Stimulated activated naive CD8-positive, alpha-beta T cell treated with anti-CD3 and anti-CD28 coated beads, Interleukin-15, Interleukin-2, amounts not matched to agents 100 ng/mL and 50 ng/mL, for 24 hours (primary cell): ENCODE measurements around the gene E2F4.
A peak's percentile ranks its signal among the peaks of the same experiment; 100 is the strongest.

ENCODE experiments used
- H3K27ac Mint-ChIP-seq: one replicate; pipeline ENCODE4 v1.8.0; 2021; ENCODE audit warnings: mild to moderate bottlenecking, mixed read lengths
- H3K27me3 Mint-ChIP-seq: one replicate; pipeline ENCODE4 v1.8.0; 2021; ENCODE audit warnings: mixed read lengths
- H3K36me3 Mint-ChIP-seq: one replicate; pipeline ENCODE4 v1.8.0; 2021; ENCODE audit warnings: low read depth, mixed read lengths
- H3K4me1 Mint-ChIP-seq: one replicate; pipeline ENCODE4 v1.8.0; 2021; ENCODE audit warnings: low read depth, mixed read lengths
- H3K4me3 Mint-ChIP-seq: one replicate; pipeline ENCODE4 v1.8.0; 2021; ENCODE audit warnings: mild to moderate bottlenecking, mixed read lengths
- H3K9me3 Mint-ChIP-seq: one replicate; pipeline ENCODE4 v1.8.0; 2021; ENCODE audit warnings: mixed read lengths

The E2F4 gene, protein sequence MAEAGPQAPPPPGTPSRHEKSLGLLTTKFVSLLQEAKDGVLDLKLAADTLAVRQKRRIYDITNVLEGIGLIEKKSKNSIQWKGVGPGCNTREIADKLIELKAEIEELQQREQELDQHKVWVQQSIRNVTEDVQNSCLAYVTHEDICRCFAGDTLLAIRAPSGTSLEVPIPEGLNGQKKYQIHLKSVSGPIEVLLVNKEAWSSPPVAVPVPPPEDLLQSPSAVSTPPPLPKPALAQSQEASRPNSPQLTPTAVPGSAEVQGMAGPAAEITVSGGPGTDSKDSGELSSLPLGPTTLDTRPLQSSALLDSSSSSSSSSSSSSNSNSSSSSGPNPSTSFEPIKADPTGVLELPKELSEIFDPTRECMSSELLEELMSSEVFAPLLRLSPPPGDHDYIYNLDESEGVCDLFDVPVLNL

DNA sequence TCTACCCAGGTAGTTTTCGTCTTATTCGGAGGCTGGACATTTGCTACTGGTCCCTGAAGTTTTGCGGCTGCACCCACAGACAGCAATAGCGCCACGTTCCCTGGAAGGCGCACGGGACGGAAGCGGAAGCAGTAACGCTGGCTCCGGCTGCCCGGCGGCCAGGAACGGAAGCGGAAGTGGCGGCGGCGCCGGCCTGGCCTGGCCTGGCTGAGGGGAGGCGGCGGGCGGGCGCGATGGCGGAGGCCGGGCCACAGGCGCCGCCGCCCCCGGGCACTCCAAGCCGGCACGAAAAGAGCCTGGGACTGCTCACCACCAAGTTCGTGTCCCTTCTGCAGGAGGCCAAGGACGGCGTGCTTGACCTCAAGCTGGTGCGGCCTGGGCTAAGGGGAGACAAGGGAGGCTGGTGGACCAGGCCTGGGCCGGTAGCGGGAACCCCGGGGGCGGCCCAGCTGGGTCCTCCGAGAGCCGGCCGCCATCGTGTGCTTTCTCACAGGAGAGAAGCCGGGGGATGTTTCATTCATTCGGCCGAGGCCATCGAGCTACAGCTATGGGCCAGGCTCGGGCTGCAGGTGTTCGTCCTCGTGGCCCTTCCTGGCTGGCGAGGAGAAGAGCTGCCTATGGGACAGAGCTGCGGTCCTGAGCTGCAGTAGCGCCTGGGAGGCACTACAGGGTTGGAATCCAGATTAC is at the start of gene E2F4:
Gene E2F4, plus strand, starts transcription at position 161 of the 687 bp plus-strand sequence. Its CDS starts 73 bp downstream, at position 234.
- Mint-ChIP-seq H3K27ac (peak within 1 kb of the TSS; percentile 90), H3K9me3 (no peaks in the 10 kb centered on the region), H3K36me3 (peaks cover 41% of the 10 kb centered on the region), H3K27me3 (no peaks in the 10 kb centered on the region), H3K4me1 (peaks cover 41% of the 10 kb centered on the region), H3K4me3 (peak within 1 kb of the TSS; percentile 93)

DNA sequence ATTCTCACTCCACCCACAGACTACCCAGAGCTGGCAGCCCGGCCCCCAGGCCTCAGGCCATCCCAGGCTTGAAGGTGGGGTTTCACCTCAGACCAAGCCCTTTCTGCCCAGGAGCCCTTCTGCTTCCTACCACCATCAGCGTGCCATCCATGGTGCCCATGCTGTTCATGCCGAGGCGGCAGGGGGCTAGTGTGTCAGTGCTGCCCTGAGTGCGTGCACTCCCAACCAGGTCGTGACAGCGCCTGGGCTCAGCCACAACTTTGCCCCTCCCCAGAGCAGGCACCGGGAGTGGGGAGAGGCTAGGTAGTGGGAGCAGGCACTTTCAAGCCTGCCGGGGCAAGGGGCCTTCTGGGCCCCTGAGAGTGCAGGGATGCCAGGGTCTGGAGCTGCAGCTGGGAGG is 49.6 kb upstream of the E2F4 start:
- Mint-ChIP-seq H3K27ac (no peak overlapping the region), H3K27me3 (no peaks in the 10 kb centered on the region), H3K36me3 (peaks cover 69% of the 10 kb centered on the region), H3K9me3 (no peaks in the 10 kb centered on the region), H3K4me3 (no peak overlapping the region), H3K4me1 (no peaks in the 10 kb centered on the region)

DNA sequence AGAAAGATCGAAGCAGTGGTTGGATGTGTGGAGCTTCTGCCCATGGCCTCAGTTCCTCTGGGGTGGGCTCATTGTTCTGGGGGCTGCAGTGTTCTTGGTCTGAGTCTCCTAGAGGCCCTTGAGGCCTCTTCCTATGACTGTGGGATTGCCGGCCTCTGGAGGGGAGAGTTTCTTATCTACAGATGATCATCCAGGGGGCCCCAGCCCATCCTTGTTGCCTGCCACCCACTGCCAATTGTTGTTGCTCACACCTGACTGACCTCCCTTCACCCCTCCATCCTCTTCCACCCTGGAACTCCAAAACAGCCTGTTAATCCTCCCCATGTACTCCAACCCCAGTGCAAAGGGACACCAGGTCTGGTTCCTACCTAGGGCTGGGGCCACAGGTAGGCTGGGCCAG is 47.0 kb upstream of the E2F4 start:
- no peaks in the 10 kb centered on the region for H3K4me1 Mint-ChIP-seq
- H3K36me3 Mint-ChIP-seq: peaks cover 72% of the 10 kb centered on the region
- no peak overlapping the region for H3K4me3 Mint-ChIP-seq
- H3K9me3 Mint-ChIP-seq: no peaks in the 10 kb centered on the region
- H3K27me3 Mint-ChIP-seq: peaks cover 6% of the 10 kb centered on the region
- H3K27ac Mint-ChIP-seq: no peak overlapping the region

DNA sequence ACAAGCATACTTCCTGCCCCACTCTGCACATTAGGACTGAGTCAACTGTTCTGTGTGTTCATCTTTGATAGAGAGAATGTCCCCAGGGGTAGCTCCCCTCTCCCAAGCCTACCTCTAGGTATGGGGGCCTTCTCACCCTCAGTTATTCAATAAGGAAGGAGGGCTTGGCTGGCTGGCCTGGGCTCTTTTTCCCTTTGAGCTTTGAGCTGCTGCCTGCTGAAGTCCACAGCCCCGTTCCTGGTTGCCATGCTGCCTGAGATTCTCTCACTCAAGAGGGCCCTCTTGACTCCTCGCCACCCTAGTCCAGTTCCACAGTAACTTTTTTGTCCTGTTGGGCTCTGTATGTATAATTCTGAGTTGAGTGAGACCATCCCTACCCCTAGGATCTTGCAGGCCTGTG is 46.2 kb upstream of the E2F4 start:
- peaks cover 63% of the 10 kb centered on the region for H3K36me3 Mint-ChIP-seq
- H3K27ac Mint-ChIP-seq: no peak overlapping the region
- H3K4me1 Mint-ChIP-seq: no peaks in the 10 kb centered on the region
- H3K27me3 Mint-ChIP-seq: peaks cover 6% of the 10 kb centered on the region
- no peaks in the 10 kb centered on the region for H3K9me3 Mint-ChIP-seq
- H3K4me3 Mint-ChIP-seq: no peak overlapping the region

DNA sequence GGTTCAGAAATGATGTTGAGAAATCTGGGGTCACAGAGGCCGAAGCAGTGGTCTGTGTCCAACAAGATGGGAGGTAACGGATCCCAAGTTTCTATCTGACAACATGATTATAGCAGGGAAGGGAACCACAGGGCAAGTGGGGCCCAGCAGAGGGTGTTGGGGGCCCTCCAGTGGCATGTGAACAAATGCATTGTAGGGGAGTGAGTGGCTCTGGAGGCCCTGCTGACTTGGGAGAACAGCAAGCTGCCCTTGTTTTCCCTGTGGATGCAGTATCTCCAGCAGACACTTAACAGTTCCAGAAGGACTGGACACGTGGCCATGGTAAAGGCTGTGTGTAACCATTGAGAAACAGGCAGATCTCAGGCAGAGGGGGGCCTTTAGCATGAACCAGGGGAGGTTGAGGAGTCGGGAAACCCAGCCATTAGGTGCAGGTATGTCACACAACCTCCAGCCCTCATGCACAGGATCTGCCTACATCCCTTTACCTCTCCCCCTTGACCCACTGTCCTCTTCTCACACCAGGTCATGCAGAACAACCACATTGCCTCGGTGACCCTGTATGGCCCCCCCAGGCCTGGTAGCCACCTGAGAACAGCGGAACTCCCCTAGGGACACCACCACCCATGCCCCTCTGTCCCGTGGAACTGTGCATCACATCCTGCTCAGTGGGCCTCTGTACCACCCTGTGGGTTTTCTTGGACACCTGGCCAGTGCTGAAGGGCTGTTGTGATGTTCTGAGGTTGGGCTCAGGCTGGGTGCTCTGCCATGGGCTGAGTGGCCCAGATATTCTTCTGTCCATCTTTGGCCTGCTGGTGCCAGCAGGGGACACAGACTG is 45.2 kb upstream of the E2F4 start:
- Mint-ChIP-seq H3K4me1 (peaks cover 5% of the 10 kb centered on the region), H3K27me3 (peaks cover 11% of the 10 kb centered on the region), H3K36me3 (peaks cover 58% of the 10 kb centered on the region), H3K4me3 (no peak overlapping the region), H3K9me3 (no peaks in the 10 kb centered on the region), H3K27ac (no peak overlapping the region)

DNA sequence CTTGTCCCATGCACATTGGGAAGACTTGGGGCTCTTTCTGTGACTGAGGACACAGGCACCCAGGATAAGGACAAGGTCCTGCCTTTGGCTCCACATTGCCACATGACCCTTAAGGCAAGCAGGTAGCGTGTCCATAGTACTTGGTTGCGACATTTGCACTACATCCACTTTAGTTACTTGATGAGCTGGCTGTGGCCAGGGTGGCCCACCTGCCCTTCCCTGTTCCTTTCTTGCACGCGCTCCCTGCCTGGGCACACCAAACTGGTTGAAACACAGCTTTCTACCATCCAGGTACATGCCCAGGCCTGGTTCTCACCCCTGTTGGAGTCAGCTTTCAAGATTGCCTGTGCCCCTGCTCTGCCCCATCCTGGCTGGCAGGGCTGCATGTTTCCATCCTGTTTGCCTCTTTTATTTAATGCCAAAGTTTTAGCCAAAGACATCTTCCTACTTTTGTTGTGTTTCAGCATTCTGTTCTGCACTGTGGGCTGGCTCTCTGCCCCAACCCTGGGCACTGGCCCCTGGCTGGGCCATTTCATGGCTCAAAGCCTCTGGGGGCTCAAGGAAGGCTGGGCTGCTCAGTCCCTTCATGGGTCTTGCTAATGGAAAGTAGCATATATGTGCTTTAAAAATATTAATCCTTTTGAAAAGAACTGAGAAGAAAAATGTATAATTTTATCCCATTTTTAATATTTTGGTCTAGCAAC is 44.4 kb upstream of the E2F4 start:
- peaks cover 58% of the 10 kb centered on the region for H3K36me3 Mint-ChIP-seq
- no peak overlapping the region for H3K27ac Mint-ChIP-seq
- H3K4me1 Mint-ChIP-seq: peaks cover 5% of the 10 kb centered on the region
- no peak overlapping the region for H3K4me3 Mint-ChIP-seq
- peaks cover 13% of the 10 kb centered on the region for H3K27me3 Mint-ChIP-seq
- no peaks in the 10 kb centered on the region for H3K9me3 Mint-ChIP-seq

DNA sequence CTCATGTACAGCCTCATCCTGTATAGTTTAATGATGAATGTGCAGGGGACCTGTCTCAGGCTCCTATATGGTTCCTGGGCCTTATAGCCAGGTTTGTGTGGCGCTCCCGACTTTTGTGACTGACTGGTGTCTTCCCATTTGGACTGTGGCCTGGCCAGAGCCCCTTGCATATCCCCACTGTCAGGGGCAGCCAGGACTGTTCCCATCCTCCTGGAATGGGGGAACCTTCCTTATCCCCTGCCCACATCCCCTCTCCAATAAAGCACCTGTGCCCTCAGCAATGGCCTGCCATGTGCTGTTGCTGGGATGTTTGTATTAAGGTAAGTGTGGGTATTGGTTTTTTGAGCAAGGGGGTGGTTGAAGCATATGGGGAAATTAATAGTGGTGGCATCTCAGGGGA is 43.7 kb upstream of the E2F4 start:
- no peaks in the 10 kb centered on the region for H3K9me3 Mint-ChIP-seq
- no peak overlapping the region for H3K27ac Mint-ChIP-seq
- H3K36me3 Mint-ChIP-seq: peaks cover 55% of the 10 kb centered on the region

DNA sequence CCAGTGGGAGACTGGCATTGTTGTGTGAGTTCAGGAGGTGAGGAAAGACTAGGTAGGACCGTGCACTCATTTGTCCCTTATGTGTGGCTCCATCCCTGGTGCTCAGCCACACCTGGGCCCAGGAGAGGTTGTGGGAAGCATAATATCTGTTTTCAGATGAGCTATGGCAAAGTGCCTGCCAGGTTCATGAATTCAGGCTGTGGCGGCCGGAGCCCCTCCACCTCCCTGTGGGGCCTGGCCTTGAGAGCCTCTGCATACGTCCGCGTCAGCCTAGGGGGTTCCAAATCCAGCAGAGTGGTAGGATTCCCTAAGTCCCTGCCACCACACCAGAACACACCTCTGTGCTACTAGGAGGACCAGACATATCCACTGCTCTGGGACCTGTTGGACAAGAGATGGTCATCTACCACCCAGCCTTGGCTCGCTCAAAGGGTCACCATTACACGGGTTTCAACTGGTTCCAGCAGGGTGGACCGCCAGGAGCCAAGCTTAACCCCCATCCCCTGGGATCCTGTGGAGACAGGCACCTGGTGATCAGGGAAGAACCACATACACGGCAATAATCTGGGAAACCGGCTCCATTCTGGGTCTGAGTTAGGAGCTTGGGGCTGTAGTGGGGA is 43.2 kb upstream of the E2F4 start:
- H3K27ac Mint-ChIP-seq: no peak overlapping the region
- peaks cover 50% of the 10 kb centered on the region for H3K36me3 Mint-ChIP-seq
- no peaks in the 10 kb centered on the region for H3K9me3 Mint-ChIP-seq
- H3K4me3 Mint-ChIP-seq: no peak overlapping the region
- H3K4me1 Mint-ChIP-seq: peaks cover 15% of the 10 kb centered on the region
- peaks cover 15% of the 10 kb centered on the region for H3K27me3 Mint-ChIP-seq

More for the DNA sequence above, 43.7 kb upstream of the E2F4 start:
- Mint-ChIP-seq H3K4me1 (peaks cover 12% of the 10 kb centered on the region), H3K27me3 (peaks cover 15% of the 10 kb centered on the region), H3K4me3 (no peak overlapping the region)

DNA sequence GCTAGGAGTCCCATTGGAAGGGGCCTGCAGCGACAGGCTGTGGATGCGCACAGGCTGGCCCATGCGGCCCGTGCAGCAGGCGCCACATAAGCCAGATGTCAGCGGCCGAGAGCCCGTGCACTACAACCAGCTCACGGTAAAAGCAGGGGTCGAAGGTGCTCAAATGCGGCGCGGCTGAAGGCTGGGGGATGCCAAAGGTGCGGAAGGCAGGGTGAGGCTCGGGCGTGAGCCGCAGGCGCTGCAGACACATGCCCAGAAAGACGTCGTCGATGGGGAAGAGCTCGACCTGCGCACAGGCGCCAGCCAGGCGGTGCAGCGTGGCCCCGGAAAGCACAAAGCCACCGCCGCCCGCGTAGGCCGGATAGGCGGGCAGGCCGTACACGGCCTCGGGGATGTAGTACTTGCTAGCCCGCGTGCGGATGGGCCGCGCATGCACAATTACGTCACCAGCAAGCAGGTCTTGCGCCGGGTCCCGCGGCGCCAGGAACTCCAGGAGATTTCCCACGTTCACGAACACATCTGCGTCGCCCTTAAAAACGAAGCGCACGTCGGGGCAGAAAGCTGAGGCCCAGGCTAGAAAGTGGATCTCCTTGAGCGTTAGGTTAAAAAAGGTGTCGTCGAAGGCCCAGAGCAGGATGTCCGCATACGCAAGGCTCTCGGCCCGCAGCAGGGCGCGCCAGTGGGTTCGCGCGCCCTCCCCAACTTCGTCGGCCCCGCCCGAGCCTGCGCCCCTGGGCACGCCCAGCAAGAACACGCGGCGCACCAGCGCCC is 42.5 kb upstream of the E2F4 start:
- H3K27me3 Mint-ChIP-seq: peaks cover 15% of the 10 kb centered on the region

DNA sequence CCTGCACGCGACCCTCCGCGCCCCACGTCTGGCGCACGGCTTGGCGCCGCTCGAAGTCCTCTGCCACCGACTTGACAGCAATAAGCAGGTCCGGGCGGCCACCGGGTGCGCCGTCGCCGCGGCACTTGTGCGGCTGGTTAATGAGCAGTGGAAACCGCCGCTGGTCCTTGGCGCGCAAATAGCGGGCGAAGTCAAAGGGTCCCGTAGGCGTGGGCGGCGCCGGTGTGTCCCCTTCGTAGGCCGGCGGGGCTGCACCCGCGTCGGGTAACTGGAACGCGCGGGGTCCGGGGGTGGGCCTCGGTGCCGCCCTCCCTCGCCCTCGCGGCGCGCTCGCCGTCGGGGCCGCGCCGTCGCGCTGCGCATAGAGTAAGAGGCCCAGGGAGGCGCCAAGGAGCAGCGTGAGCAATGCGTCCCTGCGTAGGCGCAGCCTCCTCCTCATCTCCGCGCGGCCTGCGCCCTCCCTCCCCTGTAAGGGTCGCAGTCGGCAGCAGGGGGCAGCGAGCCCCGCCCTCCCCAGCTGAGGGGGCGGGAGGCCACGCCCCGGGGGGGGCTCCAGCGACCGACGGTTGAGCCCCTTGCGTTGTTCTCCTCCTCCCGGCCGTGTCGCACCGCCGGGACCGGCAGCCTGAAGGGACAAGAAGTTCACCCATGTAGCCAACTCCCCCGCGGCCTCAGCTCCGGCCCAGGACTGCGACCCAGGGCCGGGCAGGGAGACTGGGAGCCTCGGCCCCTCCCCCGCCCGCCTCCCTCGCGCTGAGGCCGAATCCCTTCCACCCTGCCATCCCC is 41.7 kb upstream of the E2F4 start:
- Mint-ChIP-seq H3K4me1 (peaks cover 19% of the 10 kb centered on the region), H3K36me3 (peaks cover 37% of the 10 kb centered on the region), H3K27ac (no peak overlapping the region), H3K9me3 (no peaks in the 10 kb centered on the region), H3K4me3 (no peak overlapping the region), H3K27me3 (peaks cover 17% of the 10 kb centered on the region)

More for the DNA sequence above, 42.5 kb upstream of the E2F4 start:
- Mint-ChIP-seq H3K9me3 (no peaks in the 10 kb centered on the region), H3K4me1 (peaks cover 19% of the 10 kb centered on the region), H3K27ac (no peak overlapping the region), H3K36me3 (peaks cover 45% of the 10 kb centered on the region), H3K4me3 (peak overlapping the region; percentile 39)

DNA sequence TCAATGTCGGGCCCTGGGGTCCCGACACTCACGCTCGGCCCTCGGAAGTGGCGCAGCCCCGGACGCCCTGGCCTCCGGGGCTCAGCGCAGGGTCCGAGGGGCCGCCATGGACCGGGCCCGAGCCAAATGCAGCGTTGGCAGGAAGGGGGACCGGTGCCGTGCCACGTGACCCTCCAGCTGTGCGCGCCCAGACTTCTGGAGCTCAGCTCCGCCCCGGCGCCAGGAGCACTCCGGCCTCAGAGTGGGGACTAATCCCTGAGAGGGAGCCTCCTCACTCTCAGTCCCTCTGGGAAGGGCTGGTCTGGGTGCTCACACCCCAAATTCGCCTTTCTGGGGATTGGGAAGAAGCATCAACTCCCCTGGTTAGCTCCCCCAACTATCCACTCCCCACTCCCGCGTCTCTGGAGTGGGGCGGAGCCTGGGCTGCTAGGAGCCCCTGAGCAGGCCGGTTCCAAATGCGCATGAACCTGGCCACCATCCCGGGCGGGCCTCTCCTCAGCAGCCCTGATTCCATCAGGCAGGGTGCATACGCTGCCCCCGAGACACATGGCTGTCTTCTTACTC is 41.0 kb upstream of the E2F4 start, which contains the start of gene B3GNT9:
Gene B3GNT9, minus strand, starts transcription at position 166 of the 564 bp plus-strand sequence. CDS start 513 bp downstream, outside the sequence.
- H3K4me3 Mint-ChIP-seq: peak within 1 kb of the TSS; percentile 58
- H3K36me3 Mint-ChIP-seq: peaks cover 30% of the 10 kb centered on the region
- peaks cover 18% of the 10 kb centered on the region for H3K27me3 Mint-ChIP-seq
- peaks cover 22% of the 10 kb centered on the region for H3K4me1 Mint-ChIP-seq
- no peaks in the 10 kb centered on the region for H3K9me3 Mint-ChIP-seq
- no peak within 1 kb of the TSS for H3K27ac Mint-ChIP-seq

DNA sequence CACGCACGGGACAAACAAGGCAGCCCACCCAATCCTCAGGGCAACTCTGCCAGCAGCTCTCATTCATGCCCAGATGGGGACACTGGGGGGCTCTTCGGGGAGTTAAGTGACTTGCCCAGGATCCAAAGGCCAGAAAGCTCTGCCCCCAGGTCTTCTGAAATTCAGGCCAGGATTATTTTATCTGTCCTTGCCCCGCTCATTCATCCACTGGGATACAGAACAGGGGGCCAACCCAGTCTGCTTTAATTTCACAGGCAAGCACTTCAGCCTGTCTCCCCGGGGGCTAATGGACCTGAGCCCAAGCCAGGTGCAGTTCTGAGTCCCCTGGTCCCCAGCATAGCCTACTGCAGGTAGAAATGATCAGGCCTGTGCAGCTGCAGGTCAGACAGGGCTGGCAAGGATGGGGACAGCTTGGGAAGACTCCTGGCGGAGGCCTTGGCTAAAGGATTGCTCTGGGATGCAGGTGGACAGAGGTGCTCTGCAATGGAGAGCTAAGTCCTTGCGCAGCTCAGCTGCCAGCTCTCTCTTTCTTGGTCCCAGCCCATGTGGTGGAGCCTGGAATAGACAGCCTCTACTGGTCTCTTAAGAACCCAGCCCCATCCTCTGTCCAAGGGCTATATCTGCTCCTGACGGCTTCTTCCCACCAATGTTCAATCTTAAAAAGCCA is 40.4 kb upstream of the E2F4 start:
- Mint-ChIP-seq H3K9me3 (no peaks in the 10 kb centered on the region), H3K27ac (no peak overlapping the region)

More for the DNA sequence above, 40.4 kb upstream of the E2F4 start:
- Mint-ChIP-seq H3K27me3 (peaks cover 18% of the 10 kb centered on the region), H3K36me3 (peaks cover 24% of the 10 kb centered on the region), H3K4me1 (peaks cover 25% of the 10 kb centered on the region), H3K4me3 (peak overlapping the region; percentile 58)
